Kidney capillary endothelial cell (primary cell): ENCODE results near the gene COL26A1.
"Not testable (repeated sequence)": the region's sequence is repeated elsewhere in the genome, so short reads cannot be mapped to it uniquely, and the experiment has no call there.

ENCODE experiments used
- DNase-seq: peaks from one replicate; pipeline ENCODE4 v3.0.0-alpha.2; 2018; ENCODE audit warnings: low spot score

Gene COL26A1

DNA sequence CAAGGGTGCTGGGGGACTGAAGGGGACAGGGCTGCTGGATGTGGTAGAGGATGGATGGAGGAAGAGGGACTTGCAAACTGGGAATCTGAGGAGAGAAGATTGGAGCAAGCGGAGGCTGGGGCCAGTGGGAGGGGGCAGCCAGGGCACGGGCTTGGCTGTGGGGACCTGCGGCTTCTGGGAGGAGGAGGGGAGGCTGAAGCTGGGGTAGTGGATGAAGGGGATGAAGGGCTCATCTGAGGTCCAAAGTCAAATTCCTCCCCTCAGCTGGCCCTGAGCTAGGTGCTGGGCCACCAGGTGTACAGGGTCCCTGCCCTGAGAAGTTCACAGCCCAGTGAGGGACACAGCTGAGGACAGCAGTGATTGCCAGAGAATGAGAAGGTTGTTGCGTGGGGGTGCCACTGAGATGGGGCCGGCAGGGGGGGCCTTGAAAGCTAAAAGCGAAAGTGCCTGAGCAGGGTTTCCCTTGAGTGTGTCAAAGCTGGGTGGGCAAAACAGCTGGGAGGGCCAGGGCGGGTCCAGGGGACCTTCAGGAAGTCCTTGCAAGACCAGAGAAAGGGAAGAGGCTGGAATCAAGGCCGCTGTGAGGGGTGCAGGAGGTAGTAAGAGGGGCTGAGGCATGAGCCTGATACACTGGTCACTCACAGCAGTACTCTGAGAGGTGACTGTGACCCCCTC, 191.2 kb downstream of the COL26A1 start:
- DNase-seq, result no peak

DNA sequence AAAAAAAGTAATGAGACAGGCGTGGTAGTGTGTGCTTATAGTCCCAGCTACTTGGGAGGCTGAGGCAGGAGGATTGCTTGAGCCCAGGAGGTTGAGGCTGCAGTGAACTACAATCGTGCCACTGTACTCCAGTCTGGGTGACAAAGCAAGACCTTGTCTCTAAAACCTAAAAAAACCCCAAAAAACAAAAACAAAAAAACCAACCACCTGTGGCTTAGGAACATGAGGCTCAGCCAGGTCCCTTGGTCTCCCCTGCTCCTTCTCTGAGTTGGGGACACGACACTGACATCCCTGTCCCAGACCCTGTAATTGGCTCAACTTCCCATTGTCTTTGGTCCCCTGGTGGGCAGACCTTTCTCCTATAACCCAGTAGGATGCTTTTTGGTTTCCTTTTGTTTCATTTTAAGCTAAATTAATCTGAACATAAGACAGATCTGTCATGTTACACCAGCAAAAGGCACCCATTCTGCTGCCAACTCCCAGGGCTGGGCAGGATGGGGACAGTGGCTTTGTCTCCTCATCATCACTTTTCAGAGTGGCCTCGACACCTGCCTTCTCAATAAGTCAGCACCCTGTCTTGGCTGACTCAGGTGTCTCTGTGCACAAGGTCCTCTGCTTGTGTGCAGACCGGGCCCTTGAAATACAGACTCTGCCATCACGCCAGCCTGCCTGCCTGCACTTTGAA, 192.1 kb downstream of the COL26A1 start:
- no peak for DNase-seq

DNA sequence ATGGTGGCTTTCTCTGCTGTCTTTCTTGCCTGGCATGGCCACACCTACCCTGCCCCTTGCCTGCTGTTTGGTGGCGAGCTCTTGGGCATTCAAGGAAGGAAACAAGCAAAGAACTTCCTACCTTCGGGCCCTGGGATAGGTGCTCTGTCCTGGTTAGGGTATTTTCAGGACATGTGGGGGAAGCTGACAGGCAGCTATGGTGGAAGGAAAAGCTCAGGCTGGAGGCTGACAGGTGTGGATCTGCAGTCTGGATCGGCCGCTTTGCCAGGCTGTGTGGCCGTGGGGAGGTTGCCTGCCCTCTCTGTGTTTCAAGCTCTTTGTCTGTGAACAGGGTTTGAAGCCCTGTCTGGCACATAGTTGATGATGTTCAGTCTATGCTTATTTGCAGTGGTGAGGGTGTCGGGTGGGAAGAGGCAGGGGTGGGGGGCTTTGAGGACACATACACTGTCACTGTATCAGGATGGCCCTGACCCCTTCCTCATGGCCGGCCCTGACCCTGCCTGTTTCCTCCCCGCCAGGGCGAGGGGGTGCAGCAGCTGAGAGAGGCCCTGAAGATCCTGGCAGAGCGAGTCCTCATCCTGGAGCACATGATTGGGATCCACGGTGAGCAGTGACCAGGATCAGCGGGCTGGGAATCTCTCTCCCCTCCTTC, 192.7 kb downstream of the COL26A1 start:
- no peak for DNase-seq

- DNase-seq, result no peak
Observed at GRCh38 chr7:101555921-101556275, 193.2 kb downstream of the COL26A1 start.

DNA sequence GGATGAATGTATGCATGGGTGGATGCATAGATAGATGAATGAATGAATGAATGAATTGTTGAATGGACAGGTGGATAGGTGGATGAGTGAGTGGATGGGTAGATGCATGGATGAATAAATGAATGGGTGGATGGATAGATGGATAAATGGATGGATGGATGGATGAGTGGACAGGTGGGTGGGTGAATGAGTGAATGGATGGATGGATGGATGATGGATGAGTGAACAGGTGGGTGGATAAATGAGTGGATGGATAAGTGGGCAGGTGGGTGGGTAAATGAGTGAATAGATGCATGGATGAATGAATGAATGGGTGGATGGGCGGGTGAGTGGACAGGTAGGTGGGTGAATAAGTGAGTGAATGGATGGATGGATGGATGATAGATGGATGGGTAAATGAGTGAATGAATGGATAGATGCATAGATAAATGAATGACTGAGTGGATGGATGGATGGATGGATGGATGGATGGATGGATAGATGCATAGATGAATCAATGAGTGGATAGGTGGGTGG, 193.8 kb downstream of the COL26A1 start:
- no peak for DNase-seq

DNA sequence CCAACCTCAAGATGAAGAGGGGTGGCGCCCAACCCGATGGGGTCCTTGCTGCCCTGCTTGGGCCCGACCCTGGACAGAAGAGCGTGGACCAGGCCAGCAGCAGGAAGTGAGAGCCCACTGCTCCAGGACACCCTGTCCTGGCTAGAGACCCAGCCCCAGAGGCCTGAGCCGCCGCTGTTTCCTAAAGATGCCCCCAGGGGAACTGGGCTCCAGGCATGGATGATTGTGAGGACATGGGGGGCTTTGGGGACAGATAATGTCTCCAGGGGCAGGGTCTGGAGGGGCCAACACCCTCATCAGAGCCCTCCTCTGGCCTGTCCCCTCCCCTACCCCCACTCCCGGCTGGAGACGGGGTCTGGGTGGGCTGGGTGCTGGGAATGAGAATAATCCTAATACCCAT, 194.7 kb downstream of the COL26A1 start:
- DNase-seq, result no peak

DNA sequence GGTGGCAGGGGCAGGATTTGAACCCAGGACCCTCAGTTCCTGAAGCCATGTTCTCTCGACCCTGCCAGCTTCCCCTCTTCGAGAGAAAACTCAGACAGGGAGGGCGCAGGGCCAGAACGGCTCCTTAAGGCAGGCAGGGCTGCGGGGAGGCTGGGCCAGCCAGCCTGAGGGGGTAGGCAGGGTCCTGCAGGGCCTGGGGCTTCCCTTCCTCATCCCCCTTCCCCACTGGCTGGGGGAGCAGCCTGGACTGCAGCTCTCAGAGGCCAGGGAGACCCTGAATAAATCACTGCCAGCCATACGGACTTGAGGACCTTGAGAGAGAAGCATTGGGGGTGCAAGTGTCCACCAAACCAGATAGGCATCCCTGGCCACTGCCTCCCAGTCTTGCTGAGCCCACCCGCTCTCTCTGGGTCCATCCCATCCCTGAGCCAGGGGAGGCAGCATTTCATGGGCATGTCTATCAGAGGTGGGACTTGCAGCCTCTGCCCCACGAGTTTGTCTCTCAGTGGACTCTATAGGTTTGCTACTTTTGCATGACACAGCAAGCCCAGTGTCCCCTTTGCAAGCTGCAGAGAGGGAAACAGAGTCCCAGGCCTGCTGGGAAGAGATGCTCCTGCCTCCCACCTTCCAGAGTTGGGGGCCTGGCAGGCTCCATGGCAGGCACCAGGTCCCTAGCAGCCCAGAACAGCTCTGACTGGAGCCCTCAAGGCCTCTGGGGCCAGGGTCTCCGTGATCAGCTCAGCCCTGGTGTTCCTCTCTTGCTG, 195.5 kb downstream of the COL26A1 start:
- no peak for DNase-seq

DNA sequence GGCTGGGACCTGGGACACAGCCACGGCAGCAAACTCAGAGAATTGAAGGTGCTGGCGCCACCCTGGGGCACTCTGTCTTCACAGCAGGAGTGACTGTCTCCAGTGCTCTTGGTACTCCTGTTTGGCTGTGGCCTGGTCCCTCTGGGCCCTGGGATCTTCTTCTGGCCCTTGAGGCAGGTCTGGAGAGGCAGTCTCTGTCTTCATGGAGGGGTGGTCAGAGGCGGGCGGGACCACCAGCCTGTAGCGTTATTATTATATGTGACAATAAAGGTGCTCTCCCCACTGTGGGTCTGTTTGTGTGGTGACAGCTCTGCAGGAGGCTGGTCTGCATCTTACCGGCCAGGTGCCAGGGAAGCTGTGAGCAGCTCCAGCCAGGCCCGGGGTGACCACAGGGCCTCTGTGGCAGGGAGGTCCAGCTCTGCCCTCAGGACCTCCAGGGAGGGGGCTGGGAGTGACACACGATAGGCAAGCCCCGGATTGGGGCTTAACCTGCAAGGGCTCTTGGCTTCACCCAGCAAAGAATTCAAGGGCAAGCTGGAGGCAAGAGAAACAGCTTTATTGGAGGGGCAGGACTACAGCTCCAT, 196.2 kb downstream of the COL26A1 start:
- no peak for DNase-seq

DNA sequence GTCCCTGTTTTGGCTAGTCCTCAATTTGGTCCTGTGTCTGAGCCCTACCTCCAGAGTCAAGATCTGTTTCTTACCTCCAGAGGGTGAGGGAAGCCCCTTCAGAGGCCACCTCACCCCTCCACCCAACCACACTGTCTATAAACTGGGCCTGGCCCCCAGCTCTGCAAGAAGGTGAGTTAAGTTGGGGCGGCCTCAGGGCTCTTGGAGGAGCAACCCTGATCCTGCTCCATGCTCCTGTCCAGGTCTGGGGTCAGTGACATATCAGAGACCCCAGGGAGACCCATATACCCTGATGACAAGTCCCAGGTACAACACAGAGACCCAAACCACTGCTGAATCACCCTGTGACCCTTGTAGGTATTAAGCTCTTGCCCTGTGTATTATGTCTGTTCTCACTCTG, 196.9 kb downstream of the COL26A1 start:
- no peak for DNase-seq

DNA sequence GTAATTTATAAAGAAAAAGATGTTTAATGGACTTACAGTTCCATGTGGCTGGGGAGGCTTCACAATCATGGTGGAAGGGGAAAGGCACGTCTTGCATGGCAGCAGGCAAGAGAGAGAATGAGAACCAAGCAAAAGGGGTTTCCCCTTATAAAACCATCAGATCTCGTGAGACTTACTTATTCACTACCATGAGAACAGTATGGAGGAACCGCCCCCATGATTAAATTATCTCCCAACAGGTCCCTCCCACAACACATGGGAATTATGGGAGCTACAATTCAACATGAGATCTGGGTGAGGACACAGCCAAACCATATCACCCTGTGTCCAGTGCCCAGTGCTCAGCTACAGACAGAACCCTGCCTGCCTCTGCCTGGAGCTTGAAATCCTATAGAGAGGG, 197.3 kb downstream of the COL26A1 start:
- not testable (repeated sequence) for DNase-seq

DNA sequence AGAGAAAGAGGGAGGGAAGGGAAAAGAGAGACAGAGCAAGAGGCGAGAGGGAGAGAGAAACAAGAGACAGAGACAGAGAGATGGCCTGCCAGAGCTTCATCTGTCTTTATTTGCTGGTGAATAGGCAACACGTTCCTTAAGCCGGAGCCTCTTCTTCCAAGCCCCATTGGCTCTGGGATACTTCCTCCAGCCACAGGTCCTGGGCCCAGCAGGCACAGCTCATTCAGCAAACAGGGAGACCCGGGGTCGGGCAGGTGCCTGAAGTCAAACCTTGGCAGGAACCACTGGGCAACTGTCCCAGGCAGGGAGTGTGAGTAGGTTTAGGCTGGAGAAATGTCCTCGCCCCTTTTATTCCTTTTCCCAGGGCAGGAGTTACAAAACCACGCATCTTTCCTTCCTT, 198.2 kb downstream of the COL26A1 start:
- no peak for DNase-seq

- not testable (repeated sequence) for DNase-seq
Observed at GRCh38 chr7:101561293-101561692, 198.6 kb downstream of the COL26A1 start.

GRCh38 chr7:101562531-101563197, 200.0 kb downstream of the COL26A1 start:
- no peak for DNase-seq

- DNase-seq, result peak; percentile 15
Observed at GRCh38 chr7:101563198-101563901, 200.7 kb downstream of the COL26A1 start.

- peak; percentile 51 for DNase-seq
Observed at GRCh38 chr7:101563943-101564777, 201.5 kb downstream of the COL26A1 start.

DNA sequence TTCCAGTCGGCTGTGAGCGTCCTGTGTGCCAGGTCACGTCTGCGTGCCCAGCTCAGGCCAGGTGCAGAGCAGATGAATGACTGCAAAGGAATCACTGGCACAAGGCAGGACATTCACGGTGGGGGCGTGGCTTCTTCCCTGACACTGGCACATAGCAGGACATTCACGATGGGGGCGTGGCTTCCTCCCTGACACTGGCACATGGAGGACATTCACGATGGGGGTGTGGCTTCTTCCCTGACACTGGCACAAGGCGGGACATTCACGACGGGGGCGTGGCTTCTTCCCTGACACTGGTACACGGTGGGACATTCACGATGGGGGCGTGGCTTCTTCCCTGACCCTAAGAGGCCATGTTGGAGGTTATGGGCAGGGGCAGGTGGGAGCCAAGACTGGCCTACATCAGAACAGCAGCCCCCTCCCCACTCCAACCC, 202.1 kb downstream of the COL26A1 start:
- DNase-seq, result peak; percentile 7

DNA sequence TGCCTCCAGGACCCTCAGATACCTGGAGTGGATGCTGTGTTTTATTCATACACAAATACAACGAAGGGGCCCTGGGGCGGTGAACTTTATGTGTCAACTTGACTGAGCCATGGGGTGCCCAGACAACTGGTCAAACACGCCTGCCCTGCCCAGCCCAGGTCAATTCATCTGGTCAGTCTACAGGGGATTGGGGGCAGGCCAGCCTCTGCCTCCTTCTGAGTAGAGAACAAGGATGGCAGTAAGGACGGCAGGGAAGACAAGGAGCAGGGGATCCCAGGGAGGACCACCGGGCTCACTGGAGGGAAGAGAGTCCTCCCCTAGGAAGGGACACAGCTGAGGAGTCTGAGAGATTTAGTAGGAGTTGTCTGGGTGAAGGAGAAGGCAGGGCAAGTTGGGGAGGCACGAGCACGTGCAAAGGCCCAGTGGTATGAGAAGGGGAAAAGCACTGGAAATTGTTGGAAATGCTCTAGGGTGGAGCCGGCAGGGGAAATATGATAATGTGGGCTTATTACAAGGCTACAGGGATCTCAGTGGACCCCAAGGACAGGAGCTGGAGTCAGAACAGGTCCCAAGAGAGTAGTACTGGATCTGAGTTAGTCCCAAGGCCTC, 203.0 kb downstream of the COL26A1 start:
- no peak for DNase-seq

DNA sequence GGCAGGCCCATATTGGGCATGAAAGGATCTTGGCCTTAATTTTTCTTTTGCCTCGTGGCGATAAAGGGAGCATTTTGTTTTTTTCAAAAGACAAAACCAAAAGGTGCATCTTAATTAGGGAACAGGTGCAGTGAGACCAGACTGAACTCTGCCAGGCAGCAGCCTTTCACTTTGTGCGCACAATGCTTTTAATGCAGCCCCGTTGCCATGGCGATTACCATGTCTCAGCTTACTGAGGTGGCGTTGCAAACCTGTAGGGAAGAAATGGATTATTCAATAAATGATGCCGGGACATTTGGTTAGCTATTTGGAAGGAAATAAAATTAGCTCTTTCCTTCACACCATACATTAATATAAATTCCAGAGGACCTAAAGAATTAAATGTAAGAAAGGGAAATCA, 204.6 kb downstream of the COL26A1 start:
- no peak for DNase-seq

- no peak for DNase-seq
Observed at GRCh38 chr7:101572156-101572555, 209.5 kb downstream of the COL26A1 start.
